GM18502 (cell line): ENCODE measurements around the gene RASL10B.
"Not testable (repeated sequence)": the region's sequence is repeated elsewhere in the genome, so short reads cannot be mapped to it uniquely, and the experiment has no call there.

Experiments
- ATAC-seq: cut with Tn5 transposase; IDR thresholded peaks from one replicate; pipeline ENCODE4 v1.9.1; 2021; ENCODE audit warnings: mild to moderate bottlenecking; ENCODE audit not compliant: unreplicated experiment, poor library complexity

Gene RASL10B, protein sequence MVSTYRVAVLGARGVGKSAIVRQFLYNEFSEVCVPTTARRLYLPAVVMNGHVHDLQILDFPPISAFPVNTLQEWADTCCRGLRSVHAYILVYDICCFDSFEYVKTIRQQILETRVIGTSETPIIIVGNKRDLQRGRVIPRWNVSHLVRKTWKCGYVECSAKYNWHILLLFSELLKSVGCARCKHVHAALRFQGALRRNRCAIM

DNA sequence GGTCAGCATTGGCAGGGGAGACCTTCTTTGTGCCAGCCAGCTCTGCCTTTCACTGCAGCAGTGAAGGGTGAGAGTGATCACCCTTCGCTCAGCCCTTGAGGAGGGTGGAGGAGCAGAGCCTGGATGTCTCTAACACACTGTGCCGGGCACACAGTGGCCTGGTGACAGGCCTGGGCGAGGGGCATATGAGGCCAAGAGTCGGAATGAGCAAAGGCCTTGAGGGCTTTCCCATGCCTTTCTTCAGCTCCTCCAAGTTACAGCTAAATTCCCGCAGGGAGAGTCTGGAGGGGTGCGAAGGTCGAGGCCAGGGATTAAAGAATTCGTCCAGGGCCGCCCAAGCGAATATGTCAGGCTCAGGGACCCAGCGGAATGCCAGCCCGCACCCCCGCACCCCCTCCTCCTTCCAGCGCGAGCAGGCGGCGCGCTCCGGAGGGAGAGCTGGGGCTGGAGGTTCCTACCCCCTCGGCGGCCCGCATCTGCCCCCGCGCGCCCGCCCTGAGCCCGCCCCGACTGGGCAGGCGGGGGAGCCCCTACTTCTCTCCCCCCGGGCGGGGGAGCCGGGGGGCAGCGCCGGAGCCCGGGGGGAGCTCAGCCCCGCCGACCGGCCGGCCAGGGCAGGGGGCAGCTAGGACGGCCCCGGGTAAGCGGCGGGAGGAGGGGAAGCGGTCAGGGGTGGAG lies at the start of gene RASL10B:
Gene RASL10B (plus strand): TSS at position 401 of the 678 bp plus-strand sequence. CDS start 3,546 bp downstream, outside the sequence.
- no peak for ATAC-seq

GRCh38 chr17:35683591-35683990 lies 47.8 kb upstream of the RASL10B start:
- ATAC-seq, result no peak

DNA sequence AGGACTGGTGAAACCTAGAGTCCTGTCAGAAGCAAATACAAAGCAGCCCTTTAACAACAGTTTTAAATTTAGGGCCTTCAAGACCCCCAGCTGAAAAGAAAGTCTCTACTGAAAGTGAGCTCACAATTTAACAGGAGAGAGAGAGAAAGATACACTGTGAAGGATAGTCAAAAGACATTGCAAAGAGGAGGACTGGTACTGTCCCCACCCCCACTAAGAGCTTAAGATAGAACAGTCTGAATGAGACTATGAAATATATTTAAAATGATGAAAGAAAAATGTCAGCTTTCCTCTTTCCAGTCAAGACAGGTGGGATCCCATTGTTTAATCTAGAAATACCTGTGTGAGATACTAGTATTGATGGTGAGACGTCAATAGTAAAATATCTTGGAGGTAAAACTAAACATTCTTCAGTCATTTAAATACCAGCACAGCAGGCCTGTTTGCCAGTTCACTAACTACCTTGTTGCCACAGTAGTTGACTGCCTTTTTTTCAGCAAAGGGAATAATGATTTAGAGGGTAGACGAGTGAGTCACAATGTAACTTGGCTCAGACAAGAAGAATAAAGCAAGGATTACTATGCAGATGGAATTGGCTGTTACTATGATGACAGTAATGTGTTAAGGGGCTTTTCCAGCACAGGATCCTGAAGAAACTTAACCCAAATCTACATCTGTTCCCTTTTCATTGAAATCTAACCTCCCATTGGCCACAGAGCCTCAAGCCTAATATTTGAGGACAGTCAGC lies 47.2 kb upstream of the RASL10B start:
- no peak for ATAC-seq

DNA sequence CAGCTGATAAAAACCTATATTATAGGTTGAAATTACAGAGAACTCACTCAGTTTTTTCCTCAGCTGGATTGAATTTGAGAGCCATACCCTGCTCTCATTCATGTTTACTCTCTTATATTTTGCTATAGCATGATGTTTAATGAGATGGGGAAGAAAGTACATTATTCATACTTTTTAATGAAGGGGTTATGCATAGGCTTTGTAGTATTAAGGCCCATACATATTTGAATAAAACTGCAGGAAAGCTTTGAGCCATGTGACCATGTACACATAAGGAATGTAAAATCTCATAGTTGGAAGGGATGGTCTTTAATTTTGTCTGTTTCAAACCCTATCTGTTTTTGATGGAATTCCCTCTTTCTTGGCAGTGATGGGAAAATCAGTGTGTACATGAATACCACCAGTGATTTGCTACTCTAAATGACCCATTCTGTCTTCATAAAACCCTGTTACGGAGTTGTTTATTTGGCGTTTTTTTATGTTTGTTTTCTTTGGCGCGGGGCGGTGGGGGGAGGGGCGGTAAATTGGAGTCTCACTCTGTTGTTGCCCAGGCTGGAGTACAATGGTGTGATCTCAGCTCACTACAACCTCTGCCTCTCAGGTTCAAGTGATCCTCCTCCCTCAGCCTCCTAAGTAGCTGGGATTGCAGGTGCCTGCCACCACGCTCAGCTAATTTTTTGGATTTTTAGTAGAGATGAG lies 38.8 kb upstream of the RASL10B start:
- ATAC-seq, result no peak

DNA sequence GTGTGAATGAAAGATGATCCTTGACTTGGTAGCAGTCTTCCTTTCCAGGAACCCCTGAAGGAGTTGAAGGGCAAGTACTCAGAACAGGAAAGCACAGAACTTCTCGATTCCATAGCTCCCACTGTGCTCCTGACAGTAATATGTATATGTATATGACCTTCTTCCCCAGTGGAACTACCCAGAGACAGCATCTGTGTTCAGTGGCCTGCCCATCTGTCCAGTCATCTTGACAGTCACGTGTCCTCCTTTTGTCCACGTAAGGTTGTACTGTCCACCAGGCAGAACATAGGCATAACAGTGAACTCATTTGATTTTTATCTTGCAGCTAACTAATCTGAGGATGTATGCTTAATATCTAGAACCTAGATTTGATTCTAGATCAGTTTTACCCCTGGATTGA lies 37.8 kb upstream of the RASL10B start:
- ATAC-seq, result no peak

DNA sequence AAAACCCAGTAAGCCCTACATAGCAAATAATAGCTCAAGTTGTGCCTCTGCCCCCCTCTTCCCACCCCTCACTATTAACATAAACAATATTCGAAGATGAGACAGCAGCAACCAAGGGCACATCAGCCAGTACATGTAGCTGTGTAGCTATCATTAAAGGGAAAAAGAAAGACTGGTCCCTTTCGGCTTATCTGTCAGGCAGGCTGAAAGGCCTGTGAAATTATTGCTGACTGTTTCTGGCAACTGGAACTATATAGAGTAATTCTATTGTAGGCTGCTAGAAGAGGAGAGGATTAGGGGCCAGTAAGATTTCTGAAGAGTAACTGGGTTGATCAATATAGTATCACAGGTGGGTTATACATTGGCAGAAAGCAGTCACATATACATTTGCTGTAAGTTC lies 36.5 kb upstream of the RASL10B start:
- ATAC-seq, result no peak

GRCh38 chr17:35695613-35696012 lies 35.8 kb upstream of the RASL10B start:
- ATAC-seq, result no peak

GRCh38 chr17:35698800-35699199 lies 32.6 kb upstream of the RASL10B start:
- ATAC-seq, result no peak

- no peak for ATAC-seq
These were observed 31.3 kb upstream of the RASL10B start for GRCh38 chr17:35700150-35700549.

- no peak for ATAC-seq
These were observed 29.9 kb upstream of the RASL10B start for GRCh38 chr17:35701491-35701890.

GRCh38 chr17:35703308-35703707 lies 28.1 kb upstream of the RASL10B start:
- not testable (repeated sequence) for ATAC-seq

DNA sequence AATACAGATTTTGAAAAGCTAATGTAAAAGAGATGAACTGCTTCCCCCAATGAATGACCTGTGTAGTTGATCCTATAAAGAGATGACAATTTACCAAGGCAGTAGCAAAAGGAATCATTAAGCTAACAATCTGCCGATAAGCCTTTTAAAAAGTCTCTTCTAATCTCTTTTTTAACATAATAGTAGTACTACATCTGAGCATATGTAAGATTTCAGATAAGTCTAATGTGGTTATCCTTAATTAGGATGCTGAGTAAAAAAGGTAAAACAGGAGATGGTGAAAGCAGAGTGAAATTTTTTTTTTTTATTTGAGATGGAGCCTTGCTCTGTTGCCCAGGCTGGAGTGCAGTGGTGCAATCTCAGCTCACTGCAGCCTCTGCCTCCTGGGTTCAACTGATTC lies 26.2 kb upstream of the RASL10B start:
- no peak for ATAC-seq

- no peak for ATAC-seq
These were observed 25.7 kb upstream of the RASL10B start for GRCh38 chr17:35705705-35706104.

GRCh38 chr17:35708149-35708548 lies 23.3 kb upstream of the RASL10B start:
- no peak for ATAC-seq

- ATAC-seq, result no peak
These were observed 22.5 kb upstream of the RASL10B start for GRCh38 chr17:35708951-35709350.

GRCh38 chr17:35709874-35710273 lies 21.6 kb upstream of the RASL10B start:
- no peak for ATAC-seq

- ATAC-seq, result no peak
These were observed 20.5 kb upstream of the RASL10B start for GRCh38 chr17:35710950-35711349.

GRCh38 chr17:35713069-35713728 lies 18.2 kb upstream of the RASL10B start:
- ATAC-seq, result no peak

- ATAC-seq, result no peak
These were observed 16.5 kb upstream of the RASL10B start for GRCh38 chr17:35714988-35715387.

DNA sequence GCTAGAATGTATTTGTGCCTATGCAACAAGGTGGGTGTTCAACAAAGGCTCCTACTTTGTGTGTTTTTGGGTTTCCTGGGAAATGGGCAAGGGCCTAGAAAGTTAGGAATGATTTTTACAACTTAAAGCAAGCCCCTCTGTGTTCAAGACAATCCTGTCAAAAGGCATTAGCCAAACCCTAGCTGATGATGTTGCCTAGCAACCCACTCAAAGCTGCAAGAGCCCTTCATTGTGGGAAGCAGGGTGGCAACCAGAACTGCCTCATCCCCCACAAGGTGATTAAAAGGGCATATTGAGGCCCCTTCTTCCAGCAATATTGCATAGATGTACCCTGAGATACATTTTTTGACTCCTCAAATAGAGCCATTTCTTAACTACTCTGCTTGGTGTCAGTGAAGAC lies 16.0 kb upstream of the RASL10B start:
- ATAC-seq, result no peak
